ENCODE measurements around the gene MYO18B.

GRCh38 chr22:25883482-25884033 is 141.6 kb downstream of the MYO18B start:
- TF ChIP-seq CTCF (IDR thresholded peaks at IDR 0.05; ENCODE audit: insufficient read depth, low read depth, low read length) (no peak), EZH2 (IDR thresholded peaks at IDR 0.05; ENCODE audit: insufficient read depth, low read length) (no peak)

Data from astrocyte (in vitro differentiated cells and primary cell).